ENCODE results near the gene SIGLEC1.

DNA sequence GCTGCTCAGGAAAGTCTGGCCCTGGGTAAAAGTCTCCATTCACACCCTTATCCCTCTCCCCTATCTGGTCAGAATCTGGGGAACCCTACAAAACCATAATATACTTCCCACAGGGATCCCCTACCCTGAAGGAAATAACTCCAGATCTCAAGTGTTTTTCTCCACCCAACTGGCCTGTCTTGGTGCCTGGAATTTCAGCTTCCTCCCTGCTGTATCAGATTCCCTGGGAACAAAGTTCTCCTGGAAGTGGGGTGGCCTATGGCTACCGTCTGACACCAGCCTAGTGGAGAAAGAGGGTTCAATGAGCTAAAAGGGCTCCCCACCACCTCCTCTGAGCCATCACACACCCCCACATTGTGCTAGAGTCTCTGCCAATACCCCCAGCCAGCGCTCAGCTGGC, 35.1 kb upstream of the SIGLEC1 start:
- no peak for TF ChIP-seq CTCF (IDR thresholded peaks at IDR 0.05)
- TF ChIP-seq EZH2 (IDR thresholded peaks at IDR 0.05; ENCODE audit: borderline replicate concordance, insufficient read depth, low read depth, low read length, poor library complexity, severe bottlenecking): no peak

Measured in B cell (primary cell).